ENCODE measurements around the gene XRCC1. TPM values are rescaled to one million over a fixed set of nuclear protein-coding genes. Genes with fewer than 3 reads are reported as not detected.

The XRCC1 gene
- total and polyA plus RNA-seq, 9 of the 15 experiments (the other 6 are each of a cell fraction or from before 2014, with no cell fraction given), result 1.5 to 36.9 (median 24.9) TPM

- TF ChIP-seq NBN (IDR thresholded peaks at IDR 0.05; ENCODE audit: low read depth), result peak; percentile 62; the same call in 1 of the 2 replicates
- 0 out of 2 replicates have a peak, but pooled peaks have one; percentile 9 for TF ChIP-seq SPI1 (IDR thresholded peaks at IDR 0.05; ENCODE audit: borderline replicate concordance, low read depth, low read length)
- TF ChIP-seq ZNF740 (CRISPR knock-in tag; IDR thresholded peaks at IDR 0.05), result peak; percentile 90
- TF ChIP-seq ZNF740 (tag; IDR thresholded peaks at IDR 0.05), result peak in 1 of 2 experiments; percentile 88; a peak in 2 of 4 replicates
- TF ChIP-seq CREB1 (IDR thresholded peaks at IDR 0.05), result no peak
- peak; percentile 25; the same call in 1 of the 2 replicates for TF ChIP-seq CREB1 (CRISPR knock-in tag; IDR thresholded peaks at IDR 0.05)
- TF ChIP-seq NR2C1 (IDR thresholded peaks at IDR 0.05), result peak; percentile 75
- TF ChIP-seq NR2C1 (tag; IDR thresholded peaks at IDR 0.05), result peak; percentile 59; the same call in 1 of the 2 replicates
- TF ChIP-seq EHMT2 (IDR thresholded peaks at IDR 0.05), result peak; percentile 28; the same call in 1 of the 2 replicates
- no peak for TF ChIP-seq ELF4 (CRISPR knock-in tag; IDR thresholded peaks at IDR 0.05)
- no peak for TF ChIP-seq ZNF766 (CRISPR knock-in tag; conservative IDR thresholded peaks at IDR 0.05)
- no peak for TF ChIP-seq HNRNPL (IDR thresholded peaks at IDR 0.05; ENCODE audit: low read depth, low read length)
- peak; percentile 64 for TF ChIP-seq ZFX (CRISPR knock-in tag; IDR thresholded peaks at IDR 0.05)
- TF ChIP-seq ZNF143 (CRISPR knock-in tag; IDR thresholded peaks at IDR 0.05), result no peak
- TF ChIP-seq NFIC (IDR thresholded peaks at IDR 0.05), result peak; percentile 27; the same call in 1 of the 2 replicates
- TF ChIP-seq UBTF (IDR thresholded peaks at IDR 0.05; ENCODE audit: borderline replicate concordance in 1 of 2, low read depth in 2 of 2, low read length in 2 of 2), result peak in 1 of 2 experiments; percentile 26; a peak in 2 of 4 replicates
- TF ChIP-seq NCOA1 (IDR thresholded peaks at IDR 0.05; ENCODE audit: low read depth), result peak; percentile 57; the same call in 1 of the 2 replicates
These were observed 71.6 kb downstream of the XRCC1 start (continued) for GRCh38 chr19:43503501-43504425.
